NCI-H446 (cell line): ENCODE measurements around the gene CCDC171.
"Not testable (repeated sequence)": the region's sequence is repeated elsewhere in the genome, so short reads cannot be mapped to it uniquely, and the experiment has no call there.

Source experiments
- DNase-seq, 2 experiments: peaks; one replicate each; lab custom pipeline; 2025; lab: John Stamatoyannopoulos, UW

CCDC171 gene

DNA sequence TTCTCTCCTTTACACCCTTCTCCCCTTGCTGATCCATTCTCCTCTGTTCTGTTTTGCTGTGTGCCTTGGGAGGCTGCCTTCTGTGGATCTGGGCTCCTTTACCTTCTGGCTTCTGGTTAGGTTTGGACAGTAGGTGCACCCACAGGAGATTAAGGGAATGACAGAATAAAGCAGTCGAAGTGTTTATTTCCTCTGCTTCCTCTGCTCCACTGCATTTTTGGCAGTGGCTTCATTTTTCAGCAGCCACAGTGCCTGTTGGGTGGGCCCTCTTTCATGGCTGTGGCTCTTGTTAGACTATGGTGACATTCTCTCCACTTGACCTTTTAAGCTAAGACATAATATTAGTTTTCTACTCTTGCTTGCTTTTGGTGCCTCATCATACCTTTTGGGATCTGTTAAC lies 144.1 kb downstream of the CCDC171 start:
- DNase-seq, result peak; percentile 31 to 67

GRCh38 chr9:15697446-15697851 lies 144.6 kb downstream of the CCDC171 start:
- peak in 1 of 2 experiments; percentile 72 for DNase-seq

- not testable (repeated sequence) for DNase-seq
Observed at GRCh38 chr9:15699876-15700559, 147.2 kb downstream of the CCDC171 start.

DNA sequence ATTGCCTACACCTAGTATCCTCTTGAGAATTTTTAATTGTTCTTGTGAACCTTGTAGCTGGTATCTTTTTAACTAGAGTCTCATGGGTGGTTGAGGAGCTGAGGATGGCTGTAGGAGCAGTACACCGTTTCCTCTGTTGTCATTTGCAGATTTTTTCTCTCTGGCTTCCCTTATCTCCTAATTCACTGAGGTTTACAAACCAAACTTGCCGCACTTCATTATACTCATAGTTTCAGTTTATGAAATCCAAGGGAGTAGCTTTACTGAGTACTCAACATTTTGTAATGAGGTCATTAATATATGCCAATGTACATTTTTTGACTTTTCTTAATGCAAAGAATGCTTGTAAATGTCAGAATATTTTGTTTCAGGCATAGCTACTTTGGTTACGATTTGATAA lies 154.2 kb downstream of the CCDC171 start:
- DNase-seq, result no peak

GRCh38 chr9:15711531-15711930 lies 158.7 kb downstream of the CCDC171 start:
- DNase-seq, result no peak

GRCh38 chr9:15711931-15712330 lies 159.1 kb downstream of the CCDC171 start:
- DNase-seq, result peak in 1 of 2 experiments; percentile 40

DNA sequence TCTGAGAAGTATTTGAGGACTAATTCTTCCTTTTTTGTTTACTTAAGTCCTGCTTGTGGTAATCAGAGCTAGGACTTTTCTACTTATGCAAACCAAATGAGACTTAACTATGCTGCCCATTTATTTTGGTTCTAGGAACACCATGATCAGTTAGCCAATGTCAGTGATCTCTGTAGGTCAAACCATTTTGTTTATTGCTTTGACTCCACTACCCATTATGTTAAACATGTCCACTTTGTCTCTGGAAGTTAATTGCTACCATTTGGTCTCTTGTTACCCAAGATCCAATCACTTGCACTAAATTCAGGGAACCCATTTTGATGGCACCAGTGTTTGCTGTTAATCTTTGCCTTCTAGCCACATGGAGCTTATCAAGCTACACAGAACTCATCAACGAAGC lies 161.9 kb downstream of the CCDC171 start:
- DNase-seq, result no peak

- DNase-seq, result no peak
Observed at GRCh38 chr9:15717290-15717967, 164.6 kb downstream of the CCDC171 start.

DNA sequence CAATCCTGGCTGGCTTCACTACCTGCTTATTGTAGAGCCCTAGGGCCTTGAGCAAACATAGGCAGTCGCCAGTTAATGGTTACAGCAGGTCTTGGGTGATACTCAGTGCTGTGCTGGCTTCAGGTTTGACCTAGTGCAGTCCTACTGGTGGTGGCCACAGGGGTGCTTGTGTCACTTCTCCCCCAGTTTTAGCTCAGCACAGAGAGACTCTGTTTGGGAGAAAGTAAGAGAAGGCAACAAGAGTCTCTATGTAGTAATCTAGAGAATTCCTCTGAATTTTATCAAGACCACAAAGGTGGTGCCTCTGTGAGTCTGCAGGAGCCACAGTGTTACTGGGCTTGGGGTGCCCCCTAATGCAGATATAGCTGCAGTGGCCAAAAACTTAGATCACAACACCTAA lies 165.6 kb downstream of the CCDC171 start:
- DNase-seq, result no peak

- DNase-seq, result no peak
Observed at GRCh38 chr9:15720861-15721260, 168.0 kb downstream of the CCDC171 start.

GRCh38 chr9:15722888-15723287 lies 170.0 kb downstream of the CCDC171 start:
- peak; percentile 34 to 77 for DNase-seq

- DNase-seq, result no peak
Observed at GRCh38 chr9:15724016-15724415, 171.2 kb downstream of the CCDC171 start.

- DNase-seq, result no peak
Observed at GRCh38 chr9:15724612-15725011, 171.8 kb downstream of the CCDC171 start.

DNA sequence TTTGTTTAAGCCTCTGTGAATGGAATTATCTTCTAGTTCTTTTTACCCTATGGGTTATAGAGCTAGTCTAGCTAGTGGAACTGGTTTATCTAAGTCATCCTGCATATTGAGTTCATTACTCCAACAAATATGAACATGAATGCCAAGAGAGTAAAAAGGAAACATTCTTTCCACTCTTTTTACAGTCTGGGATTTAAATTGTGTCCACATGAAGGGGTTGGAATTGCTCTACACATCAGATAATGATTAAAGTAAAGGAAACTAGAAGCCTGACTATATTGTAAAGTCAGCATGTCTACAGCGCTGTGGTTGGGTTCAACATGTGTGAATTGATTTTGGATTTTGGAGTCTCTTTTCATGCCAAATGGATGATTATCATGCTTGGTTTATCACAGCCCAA lies 173.1 kb downstream of the CCDC171 start:
- DNase-seq, result peak; percentile 58 to 83

GRCh38 chr9:15729507-15729906 lies 176.7 kb downstream of the CCDC171 start:
- no peak for DNase-seq

DNA sequence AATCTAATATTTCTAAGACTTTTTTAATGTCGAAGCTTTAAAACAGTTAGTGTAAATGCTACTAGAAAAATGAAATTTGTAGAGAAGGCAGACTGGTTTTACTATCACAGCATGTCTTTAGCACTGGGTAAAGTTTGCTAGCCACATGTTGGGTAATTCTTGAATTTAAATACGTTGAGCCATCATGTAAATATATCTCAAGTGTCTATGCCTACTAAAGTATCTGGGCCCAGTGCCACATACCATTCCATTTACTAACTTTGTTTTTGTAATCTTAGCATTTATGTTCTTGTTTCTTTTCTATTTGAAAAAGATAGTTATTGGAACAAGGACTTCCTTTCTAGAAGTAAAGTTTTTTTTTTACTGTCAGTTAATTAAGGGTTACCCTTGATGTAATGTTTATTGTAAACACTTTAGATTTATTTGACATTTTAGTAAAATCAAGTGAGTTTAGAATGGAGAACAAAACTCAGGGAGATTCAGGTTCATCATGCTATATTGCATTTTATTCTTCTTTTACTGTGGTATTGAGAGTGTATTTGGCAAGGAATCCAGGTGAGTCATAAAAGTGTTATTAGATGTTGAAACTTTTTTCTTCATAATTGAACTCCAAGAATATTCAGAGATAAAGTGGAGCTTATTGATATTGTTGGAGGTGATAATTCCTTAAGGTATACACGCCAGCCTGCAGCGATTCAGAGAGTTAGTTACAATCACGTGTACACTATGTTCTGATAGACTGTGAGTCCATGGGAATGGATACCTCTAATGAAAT lies 182.4 kb downstream of the CCDC171 start:
- peak in 1 of 2 experiments; percentile 45 for DNase-seq

- DNase-seq, result no peak
Observed at GRCh38 chr9:15736569-15736968, 183.7 kb downstream of the CCDC171 start.

DNA sequence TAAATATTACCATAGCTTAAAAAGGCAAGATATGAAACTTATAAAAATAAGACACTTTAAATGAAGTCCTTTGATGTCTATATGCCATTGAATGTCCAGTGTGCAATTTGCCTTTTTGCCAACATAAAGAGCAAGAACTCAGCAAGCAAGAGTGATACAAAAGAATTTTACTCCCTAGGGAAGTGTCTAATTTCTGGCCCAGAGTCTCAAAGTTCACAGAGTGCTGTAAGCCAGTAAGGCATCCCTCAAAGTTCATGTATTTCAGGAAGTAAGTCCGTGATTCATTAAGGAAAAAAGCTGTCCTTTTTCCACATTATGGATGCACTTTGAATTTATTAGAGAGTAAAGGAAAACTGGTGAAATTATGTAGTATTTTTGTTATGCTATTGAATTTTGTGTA lies 185.2 kb downstream of the CCDC171 start:
- DNase-seq, result peak; percentile 24 to 70

- no peak for DNase-seq
Observed at GRCh38 chr9:15741015-15741414, 188.2 kb downstream of the CCDC171 start.

GRCh38 chr9:15743512-15743911 lies 190.7 kb downstream of the CCDC171 start:
- DNase-seq, result no peak

GRCh38 chr9:15744196-15744595 lies 191.4 kb downstream of the CCDC171 start:
- DNase-seq, result peak in 1 of 2 experiments; percentile 38

DNA sequence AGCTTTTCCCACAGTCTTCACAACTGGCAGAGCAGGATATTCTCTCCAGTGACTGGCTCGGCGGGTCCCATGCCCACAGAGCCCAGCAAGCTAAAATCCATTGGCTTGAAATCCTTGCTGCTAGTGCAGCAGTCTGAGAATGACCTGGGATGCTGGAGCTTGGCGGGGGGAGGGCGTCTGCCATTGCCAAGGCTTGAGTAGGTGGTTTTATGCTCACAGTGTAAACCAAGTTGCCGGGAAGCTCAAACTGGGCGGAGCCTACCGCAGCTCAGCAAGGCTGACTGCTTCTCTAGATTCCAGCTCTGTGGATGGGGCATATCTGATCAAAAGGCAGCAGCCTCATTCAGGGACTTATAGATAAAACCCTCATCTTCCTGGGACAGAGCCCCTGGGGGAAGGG lies 194.1 kb downstream of the CCDC171 start:
- no peak for DNase-seq

DNA sequence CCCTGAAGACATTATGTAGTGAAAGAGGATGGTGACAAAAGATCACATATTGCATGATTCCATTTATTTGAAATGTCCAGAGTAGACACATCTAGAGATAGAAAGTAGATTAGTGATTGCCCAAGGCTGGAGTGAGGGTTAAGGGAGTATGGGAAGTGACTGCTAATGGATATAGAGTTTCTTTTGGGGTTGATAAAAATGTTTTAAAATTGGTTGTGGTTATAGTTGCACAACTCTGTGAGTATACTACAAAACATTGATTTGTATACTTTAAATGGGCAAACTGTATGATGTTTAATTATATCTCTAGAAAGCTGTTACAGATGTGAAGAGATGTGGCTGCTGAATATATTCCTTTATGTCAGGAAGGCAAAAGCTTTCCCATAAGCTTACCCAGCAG lies 202.8 kb downstream of the CCDC171 start:
- DNase-seq, result no peak
